HCT116 (cell line): Measurements from ENCODE around the gene OSTM1.

Experiments used
- CTCF ChIP-seq, 3 experiments: fragments of 200-600 bp in 1 of 3; sonication (generic) in 1 of 3; IDR thresholded peaks in 2 of 3; conservative IDR thresholded peaks in 1 of 3; 2 replicates each; pipeline ENCODE4 v1.5.1; 2012 to 2017; ENCODE audit warnings: low read depth in 2 of 3, low read length in 2 of 3, antibody characterized with exemption in 1 of 3, borderline replicate concordance in 1 of 3, control low read depth in 1 of 3, mild to moderate bottlenecking in 1 of 3, mixed read lengths in 1 of 3, mixed run types in 1 of 3, moderate library complexity in 1 of 3; ENCODE audit not compliant: insufficient read depth in 1 of 3
- ELF1 ChIP-seq: IDR thresholded peaks from 2 replicates; pipeline ENCODE4 v1.6.1; 2012; ENCODE audit warnings: low read depth, borderline replicate concordance
- EZH2 ChIP-seq: fragments of 200-600 bp; sonication (generic); IDR thresholded peaks from 2 replicates; pipeline ENCODE4 v1.6.1; 2017; ENCODE audit warnings: antibody characterized with exemption, mixed run types
- EZH2phosphoT487 ChIP-seq: fragments of 200-600 bp; IDR thresholded peaks from 2 replicates; pipeline ENCODE4 v1.6.1; 2018; ENCODE audit warnings: antibody characterized with exemption, borderline replicate concordance
- JUND ChIP-seq: IDR thresholded peaks from 2 replicates; pipeline ENCODE4 v1.6.1; 2012
- POLR2A ChIP-seq: IDR thresholded peaks from 2 replicates; pipeline ENCODE4 v1.7.0; 2011; ENCODE audit warnings: borderline replicate concordance; ENCODE audit not compliant: insufficient read depth, insufficient read length; ENCODE audit errors: extremely low read depth
- RAD21 ChIP-seq: IDR thresholded peaks from 2 replicates; pipeline ENCODE4 v1.6.1; 2012; ENCODE audit warnings: low read depth, mild to moderate bottlenecking
- REST ChIP-seq: IDR thresholded peaks from 2 replicates; pipeline ENCODE4 v1.6.1; 2012; ENCODE audit warnings: low read depth

GRCh38 chr6:108114841-108115597, 40.5 kb upstream of the OSTM1 start:
- TF ChIP-seq CTCF (IDR thresholded peaks at IDR 0.05 in 2 of 3, conservative IDR thresholded peaks at IDR 0.05 in 1 of 3; ENCODE audit: borderline replicate concordance in 1 of 3, insufficient read depth in 1 of 3, low read depth in 2 of 3, low read length in 2 of 3) (no peak), POLR2A (no peak), EZH2phosphoT487 (no peak), ELF1 (no peak), JUND (no peak), RAD21 (no peak), REST (no peak), EZH2 (no peak)
